Epidermal melanocyte (primary cell): ENCODE results near the gene C7.
"Not testable (repeated sequence)": the region's sequence is repeated elsewhere in the genome, so short reads cannot be mapped to it uniquely, and the experiment has no call there.

Source experiments
- DNase-seq: peaks from one replicate; pipeline ENCODE4 v3.0.0; 2011; ENCODE audit warnings: low spot score; ENCODE audit not compliant: insufficient read length

The C7 gene

GRCh38 chr5:40988746-40989510 is 79.6 kb downstream of the C7 start:
- DNase-seq = no peak

GRCh38 chr5:40991168-40991980 is 82.1 kb downstream of the C7 start:
- no peak for DNase-seq

GRCh38 chr5:40991981-40992559 is 82.8 kb downstream of the C7 start:
- no peak for DNase-seq

- DNase-seq = no peak
Observed at GRCh38 chr5:40995801-40996586, 86.7 kb downstream of the C7 start.

DNA sequence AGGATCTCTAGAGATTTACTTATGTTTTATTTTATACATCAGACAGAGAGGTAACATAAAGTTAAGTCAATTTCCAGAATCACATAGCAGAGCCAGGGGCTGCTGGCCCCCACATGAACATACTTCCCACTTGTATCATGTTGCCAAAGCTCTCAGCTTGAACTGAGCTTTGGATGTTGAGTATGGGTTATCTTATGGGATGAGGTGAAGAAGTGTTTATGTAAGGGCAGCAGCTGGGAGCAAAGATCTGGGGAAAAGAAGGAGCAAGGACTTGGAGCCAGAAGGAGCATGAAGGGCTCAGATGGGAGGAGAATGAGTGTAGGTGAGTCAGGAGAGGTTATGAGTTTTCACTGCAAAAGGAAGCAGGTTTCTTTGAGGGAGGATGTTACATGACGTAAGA is 89.8 kb downstream of the C7 start:
- no peak for DNase-seq

- no peak for DNase-seq
Observed at GRCh38 chr5:40999966-41000365, 90.7 kb downstream of the C7 start.

GRCh38 chr5:41003670-41004376 is 94.5 kb downstream of the C7 start:
- DNase-seq = no peak

- no peak for DNase-seq
Observed at GRCh38 chr5:41004931-41005330, 95.6 kb downstream of the C7 start.

- DNase-seq = no peak
Observed at GRCh38 chr5:41009232-41009631, 99.9 kb downstream of the C7 start.

- DNase-seq = no peak
Observed at GRCh38 chr5:41010572-41010971, 101.3 kb downstream of the C7 start.

- no peak for DNase-seq
Observed at GRCh38 chr5:41012318-41012717, 103.0 kb downstream of the C7 start.

DNA sequence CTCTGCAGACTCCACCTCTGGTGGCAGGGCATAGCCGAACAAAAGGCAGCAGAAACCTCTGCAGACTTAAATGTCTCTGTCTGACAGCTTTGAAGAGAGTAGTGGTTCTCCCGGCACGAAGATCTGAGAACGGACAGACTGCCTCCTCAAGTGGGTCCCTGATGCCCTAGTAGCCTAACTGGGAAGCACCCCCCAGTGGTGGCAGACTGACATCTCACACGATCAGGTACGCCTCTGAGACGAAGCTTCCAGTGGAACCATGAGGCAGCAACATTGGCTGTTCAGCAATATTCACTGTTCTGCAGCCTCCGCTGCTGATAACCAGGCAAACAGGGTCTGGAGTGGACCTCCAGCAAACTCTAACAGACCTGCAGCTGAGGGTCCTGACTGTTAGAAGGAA is 113.3 kb downstream of the C7 start:
- DNase-seq = not testable (repeated sequence)
